Measurements from ENCODE around the gene EIPR1.

GRCh38 chr2:3217646-3218045, 160.0 kb downstream of the EIPR1 start:
- TF ChIP-seq ETS1 (CRISPR knock-in tag; IDR thresholded peaks at IDR 0.05) = no peak
- TF ChIP-seq ZNF414 (CRISPR knock-in tag; IDR thresholded peaks at IDR 0.05) = no peak

Measured in HepG2 (cell line).